Lower leg skin (tissue), 3 donors: ENCODE data around the gene ACP3.

Experiments used
- POLR2A ChIP-seq, 2 donors: fragments of 450-650 bp; IDR thresholded peaks; one replicate each; pipeline ENCODE4 v1.6.1; 2016 to 2017; ENCODE audit warnings: antibody characterized with exemption in 2 of 2, mild to moderate bottlenecking in 1 of 2, moderate library complexity in 1 of 2
- TF ChIP-seq, protein P1 (sequence below), 3 donors: fragments of 450-650 bp; IDR thresholded peaks; one replicate each; pipeline ENCODE4 v1.5.1; 2016; ENCODE audit warnings: antibody characterized with exemption in 3 of 3, mild to moderate bottlenecking in 3 of 3, moderate library complexity in 2 of 3

DNA sequence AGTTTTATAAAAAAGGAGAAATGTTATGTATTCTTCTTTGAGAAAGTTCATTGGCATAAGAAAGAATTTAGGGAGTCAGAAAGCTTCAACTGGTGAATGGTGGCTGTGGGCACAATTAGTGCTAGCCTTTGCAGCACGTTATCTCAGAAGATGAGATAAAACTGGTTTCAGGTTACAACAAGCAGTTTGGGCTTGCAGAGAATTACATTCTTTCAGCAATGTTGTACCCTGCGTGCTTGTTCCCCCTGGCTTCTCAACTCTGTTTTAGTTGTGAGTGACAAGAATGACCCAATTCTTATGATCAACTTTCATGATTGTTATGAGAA lies 31.6 kb upstream of the ACP3 start:
- no peak for TF ChIP-seq POLR2A (IDR thresholded peaks at IDR 0.05)
- TF ChIP-seq, protein P1, sequence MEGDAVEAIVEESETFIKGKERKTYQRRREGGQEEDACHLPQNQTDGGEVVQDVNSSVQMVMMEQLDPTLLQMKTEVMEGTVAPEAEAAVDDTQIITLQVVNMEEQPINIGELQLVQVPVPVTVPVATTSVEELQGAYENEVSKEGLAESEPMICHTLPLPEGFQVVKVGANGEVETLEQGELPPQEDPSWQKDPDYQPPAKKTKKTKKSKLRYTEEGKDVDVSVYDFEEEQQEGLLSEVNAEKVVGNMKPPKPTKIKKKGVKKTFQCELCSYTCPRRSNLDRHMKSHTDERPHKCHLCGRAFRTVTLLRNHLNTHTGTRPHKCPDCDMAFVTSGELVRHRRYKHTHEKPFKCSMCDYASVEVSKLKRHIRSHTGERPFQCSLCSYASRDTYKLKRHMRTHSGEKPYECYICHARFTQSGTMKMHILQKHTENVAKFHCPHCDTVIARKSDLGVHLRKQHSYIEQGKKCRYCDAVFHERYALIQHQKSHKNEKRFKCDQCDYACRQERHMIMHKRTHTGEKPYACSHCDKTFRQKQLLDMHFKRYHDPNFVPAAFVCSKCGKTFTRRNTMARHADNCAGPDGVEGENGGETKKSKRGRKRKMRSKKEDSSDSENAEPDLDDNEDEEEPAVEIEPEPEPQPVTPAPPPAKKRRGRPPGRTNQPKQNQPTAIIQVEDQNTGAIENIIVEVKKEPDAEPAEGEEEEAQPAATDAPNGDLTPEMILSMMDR (IDR thresholded peaks at IDR 0.05), result no peak
